SH-SY5Y (cell line): ENCODE results near the gene ATG2A.

Experiments
- GATA2 ChIP-seq: IDR thresholded peaks from 2 replicates; pipeline ENCODE4 v1.6.1; 2011; ENCODE audit warnings: mild to moderate bottlenecking, low read depth, low read length
- GATA3 ChIP-seq: IDR thresholded peaks from 2 replicates; pipeline ENCODE4 v1.6.1; 2011; ENCODE audit warnings: low read depth, mild to moderate bottlenecking, low read length, moderate library complexity

- TF ChIP-seq GATA3: no peak
- TF ChIP-seq GATA2: no peak
These were observed 52.3 kb downstream of the ATG2A start for GRCh38 chr11:64864473-64865285.
